Kidney capillary endothelial cell (primary cell): ENCODE data around the gene NADSYN1.
"Not testable (repeated sequence)": the region's sequence is repeated elsewhere in the genome, so short reads cannot be mapped to it uniquely, and the experiment has no call there.

Experiments
- DNase-seq: peaks from one replicate; pipeline ENCODE4 v3.0.0-alpha.2; 2018; ENCODE audit warnings: low spot score

NADSYN1 gene

GRCh38 chr11:71527576-71528210, 74.7 kb downstream of the NADSYN1 start:
- no peak for DNase-seq

GRCh38 chr11:71530602-71531001, 77.6 kb downstream of the NADSYN1 start:
- no peak for DNase-seq

DNA sequence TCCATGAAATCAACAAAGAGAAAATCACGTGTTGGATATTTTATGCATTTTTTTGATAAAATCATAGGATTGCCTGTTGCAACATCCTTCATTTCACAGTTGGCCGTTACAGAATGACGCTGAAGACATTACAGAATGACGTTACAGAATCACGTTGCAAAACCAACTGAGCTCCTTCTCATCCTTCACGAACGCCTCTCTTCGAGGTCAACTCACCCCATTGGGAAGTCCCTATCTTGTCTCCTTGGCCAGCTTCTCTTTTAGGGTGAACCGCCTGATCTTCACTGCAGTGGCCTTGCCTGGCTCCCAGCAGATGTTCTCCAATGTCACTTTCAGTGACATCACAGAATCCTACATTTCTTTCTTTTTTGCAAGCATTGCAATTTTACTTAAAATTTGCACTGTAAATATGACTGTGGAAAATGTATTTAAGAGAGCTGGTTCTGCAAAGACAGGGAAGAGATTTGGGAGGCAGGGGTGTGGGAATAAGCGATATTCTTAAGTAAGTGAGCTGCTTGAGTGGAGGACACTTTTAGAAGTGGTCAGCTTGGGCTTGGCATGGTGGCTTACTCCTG, 79.1 kb downstream of the NADSYN1 start:
- no peak for DNase-seq

DNA sequence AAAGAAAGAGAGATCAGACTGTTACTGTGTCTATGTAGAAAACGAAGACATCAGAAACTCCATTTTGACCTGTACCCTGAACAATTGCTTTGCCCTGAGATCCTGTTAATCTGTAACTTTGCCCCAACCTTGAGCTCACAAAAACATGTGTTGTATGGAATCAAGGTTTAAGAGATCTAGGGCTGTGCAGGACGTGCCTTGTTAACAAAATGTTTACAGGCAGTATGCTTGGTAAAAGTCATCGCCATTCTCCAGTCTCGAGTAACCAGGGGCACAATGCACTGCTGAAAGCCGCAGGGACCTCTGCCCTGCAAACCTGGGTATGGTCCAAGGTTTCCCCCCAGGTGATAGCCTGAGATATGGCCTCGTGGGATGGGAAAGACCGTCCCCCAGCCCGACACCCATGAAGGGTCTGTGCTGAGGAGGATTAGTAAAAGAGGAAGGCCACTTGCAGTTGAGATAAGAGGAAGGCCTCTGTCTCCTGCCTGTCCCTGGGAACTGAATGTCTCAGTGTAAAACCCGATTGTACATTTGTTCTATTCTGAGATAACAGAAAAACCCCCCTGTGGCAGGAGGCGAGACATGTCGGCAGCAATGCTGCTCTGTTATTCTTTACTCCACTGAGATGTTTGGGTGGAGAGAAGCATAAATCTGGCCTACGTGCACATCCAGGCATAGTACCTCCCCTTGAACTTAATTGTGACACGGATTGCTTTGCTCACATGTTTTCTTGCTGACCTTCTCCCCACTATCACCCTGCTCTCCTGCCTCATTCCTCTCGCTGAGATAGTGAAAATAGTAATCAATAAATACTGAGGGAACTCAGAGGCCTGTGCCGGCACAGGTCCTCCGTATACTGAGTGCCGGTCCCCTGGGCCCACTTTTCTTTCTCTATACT, 82.0 kb downstream of the NADSYN1 start:
- not testable (repeated sequence) for DNase-seq

- no peak for DNase-seq
These were observed 82.8 kb downstream of the NADSYN1 start for GRCh38 chr11:71535825-71536224.

GRCh38 chr11:71537537-71537936, 84.5 kb downstream of the NADSYN1 start:
- no peak for DNase-seq

DNA sequence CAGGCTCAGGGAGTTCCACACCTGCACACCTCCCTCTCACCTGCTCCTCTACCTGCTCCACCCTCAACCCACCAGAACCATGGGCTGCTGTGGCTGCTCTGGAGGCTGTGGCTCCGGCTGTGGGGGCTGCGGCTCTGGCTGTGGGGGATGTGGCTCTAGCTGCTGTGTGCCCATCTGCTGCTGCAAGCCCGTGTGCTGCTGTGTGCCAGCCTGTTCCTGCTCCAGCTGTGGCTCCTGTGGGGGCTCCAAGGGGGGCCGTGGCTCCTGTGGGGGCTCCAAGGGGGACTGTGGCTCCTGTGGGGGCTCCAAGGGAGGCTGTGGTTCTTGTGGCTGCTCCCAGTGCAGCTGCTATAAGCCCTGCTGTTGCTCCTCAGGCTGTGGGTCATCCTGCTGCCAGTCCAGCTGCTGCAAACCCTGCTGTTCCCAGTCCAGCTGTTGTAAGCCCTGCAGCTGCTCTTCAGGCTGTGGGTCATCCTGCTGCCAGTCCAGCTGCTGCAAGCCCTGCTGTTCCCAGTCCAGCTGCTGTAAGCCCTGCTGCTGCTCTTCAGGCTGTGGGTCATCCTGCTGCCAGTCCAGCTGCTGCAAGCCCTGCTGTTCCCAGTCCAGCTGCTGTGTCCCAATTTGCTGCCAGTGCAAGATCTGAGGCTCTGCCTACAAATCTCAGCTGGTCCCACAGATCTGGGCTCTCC, 85.1 kb downstream of the NADSYN1 start, which contains the start of gene KRTAP5-8:
KRTAP5-8 (plus strand) TSS at position 49 of the 689 bp plus-strand sequence; CDS start at position 80, 31 bp downstream.
- not testable (repeated sequence) for DNase-seq

DNA sequence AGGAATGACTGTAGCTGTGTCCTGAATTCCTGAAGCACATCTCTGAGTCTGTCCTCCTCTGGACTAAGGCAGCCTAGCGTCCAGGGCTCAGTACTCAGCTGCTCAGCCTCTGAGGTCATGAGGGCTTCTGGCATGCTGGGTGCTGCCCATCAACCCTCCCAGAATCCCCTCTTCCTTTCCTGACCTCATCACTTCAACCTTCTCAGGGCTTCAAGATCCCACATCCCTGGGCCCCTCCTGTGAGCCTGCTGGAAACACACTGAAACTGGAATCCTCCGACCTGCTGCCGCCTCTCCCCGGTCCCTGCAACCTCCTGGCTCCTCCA, 85.6 kb downstream of the NADSYN1 start:
- DNase-seq, result no peak

DNA sequence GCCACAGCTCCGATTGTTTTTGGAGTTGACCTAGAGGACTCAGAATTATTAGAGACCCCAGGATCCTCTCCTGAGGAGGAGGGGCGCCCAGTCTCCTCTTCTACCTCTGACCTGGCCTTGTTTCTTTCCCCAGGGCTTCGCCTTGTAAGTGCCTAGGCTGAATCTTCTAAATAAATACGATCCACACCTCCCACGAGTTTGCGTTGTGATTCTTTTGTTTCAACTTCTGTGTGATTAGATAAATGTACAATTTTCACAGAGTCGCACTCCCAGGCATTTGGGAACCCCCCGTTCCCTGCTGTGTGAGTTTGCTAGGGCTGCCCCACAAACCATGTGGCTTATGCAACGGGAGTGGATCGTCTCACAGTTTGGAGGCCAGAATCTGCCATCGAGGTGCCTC, 86.0 kb downstream of the NADSYN1 start:
- no peak for DNase-seq

DNA sequence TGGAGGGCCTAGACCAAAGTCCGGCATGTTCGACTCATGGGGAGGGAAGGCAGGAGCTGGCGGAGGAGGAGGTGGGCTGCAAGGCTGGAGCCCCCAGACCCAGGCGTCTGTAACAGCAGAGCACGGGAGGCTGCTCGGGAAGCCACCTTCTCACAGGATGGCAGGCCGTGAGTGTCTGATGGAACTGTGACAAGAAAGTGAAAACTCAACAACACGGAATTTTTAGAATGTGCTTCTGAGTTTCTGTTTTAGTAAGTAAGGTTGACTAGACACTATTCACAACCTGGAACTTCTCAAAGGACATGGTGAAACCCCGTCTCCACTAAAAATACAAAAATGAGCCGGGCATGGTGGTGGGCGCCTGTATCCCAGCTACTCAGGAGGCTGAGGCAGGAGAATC, 87.0 kb downstream of the NADSYN1 start:
- not testable (repeated sequence) for DNase-seq

- DNase-seq, result not testable (repeated sequence)
These were observed 87.7 kb downstream of the NADSYN1 start for GRCh38 chr11:71540521-71541304.

DNA sequence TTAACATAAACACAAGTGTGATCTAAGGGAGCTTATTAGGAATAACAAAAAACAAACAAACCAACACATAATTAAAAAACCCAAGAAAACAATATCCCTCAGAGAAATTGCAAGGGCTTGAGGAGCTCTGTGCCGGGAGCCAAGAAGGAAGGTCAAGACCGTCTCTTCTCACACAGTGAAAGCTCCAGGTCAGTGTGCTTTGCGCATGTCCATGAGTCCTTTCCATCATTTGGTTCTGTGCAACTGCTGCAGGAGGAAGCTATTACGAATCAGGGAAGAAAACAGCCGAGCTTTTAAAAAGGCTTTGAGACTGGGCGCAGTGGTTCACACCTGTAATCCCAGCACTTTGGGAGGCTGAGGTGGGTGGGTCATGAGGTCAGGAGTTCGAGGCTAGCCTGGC, 89.4 kb downstream of the NADSYN1 start:
- DNase-seq, result no peak

DNA sequence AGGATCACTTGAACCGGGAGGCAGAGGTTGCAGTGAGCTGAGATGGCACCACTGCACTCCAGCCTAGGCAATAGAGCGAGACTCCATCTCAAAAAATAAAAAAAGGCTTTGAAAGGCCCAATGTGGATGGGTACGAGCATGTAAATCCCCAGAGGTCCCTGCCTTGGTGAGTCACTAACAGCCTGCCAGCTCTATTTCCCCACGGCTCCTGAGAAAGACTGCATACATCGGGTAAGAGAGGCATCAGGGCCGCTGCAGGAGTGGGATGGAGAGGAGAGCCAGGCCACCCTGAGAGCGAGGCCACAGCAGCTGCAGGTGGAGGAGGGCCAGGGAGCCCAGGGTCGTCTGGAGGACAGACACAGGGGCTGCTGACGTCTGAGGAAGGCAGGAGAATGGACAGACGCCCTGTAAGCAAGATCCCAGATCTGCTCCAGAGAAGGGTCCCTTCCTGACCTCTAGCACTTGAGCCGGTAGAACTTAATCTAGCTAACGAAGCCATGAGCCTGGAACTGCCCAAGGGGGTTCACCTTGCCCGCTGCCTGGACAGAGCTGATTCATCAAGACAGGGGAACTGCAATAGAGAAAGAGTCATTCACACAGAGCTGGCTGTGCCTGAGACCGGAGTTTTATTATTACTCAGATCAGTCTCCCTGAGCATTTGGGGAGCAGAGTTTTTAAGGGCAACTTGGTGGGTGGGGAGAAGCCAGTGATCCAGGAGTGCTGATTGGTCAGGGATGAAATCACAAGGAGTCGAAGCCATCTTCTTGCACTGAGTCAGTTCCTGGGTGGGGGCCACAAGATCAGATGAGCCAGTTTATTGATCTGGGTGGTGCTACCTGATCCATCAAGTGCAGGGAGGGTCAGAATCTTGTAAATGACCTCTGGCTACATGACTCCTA, 90.1 kb downstream of the NADSYN1 start:
- DNase-seq, result no peak

GRCh38 chr11:71543866-71544265, 90.9 kb downstream of the NADSYN1 start:
- no peak for DNase-seq

DNA sequence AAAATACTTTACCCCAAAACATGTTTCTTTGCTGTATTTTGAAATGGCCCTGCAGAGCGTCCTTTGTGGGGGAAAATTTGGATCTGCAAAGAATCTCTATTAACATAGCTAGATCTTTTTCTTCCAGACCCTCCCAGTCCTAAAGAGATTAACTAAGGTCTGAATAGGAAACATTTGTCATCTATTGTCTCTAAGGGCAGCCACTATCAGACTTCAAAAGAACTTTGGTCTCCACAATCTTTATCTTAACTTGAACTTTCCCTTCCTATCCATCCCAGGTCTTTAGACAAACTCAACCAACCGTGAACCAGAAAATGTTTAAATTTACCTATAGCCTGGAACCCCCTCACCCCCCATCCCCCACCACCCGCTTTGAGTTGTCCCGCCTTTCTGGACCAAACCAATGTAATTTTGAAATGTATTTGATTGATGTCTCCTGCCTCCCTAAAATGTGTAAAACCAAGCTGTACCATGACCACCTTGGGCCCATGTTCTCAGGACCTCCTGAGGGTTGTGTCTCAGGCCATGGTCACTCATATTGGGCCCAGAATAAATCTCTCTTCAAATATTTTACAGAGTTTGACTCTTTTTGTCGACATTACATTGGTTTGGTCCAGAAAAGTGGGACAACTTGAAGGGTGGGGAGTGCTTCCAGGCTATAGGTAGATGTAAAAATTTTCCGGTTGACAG, 91.7 kb downstream of the NADSYN1 start:
- DNase-seq, result no peak

- DNase-seq, result no peak
These were observed 92.5 kb downstream of the NADSYN1 start for GRCh38 chr11:71545405-71545966.

GRCh38 chr11:71548120-71548519, 95.1 kb downstream of the NADSYN1 start, which contains the start of gene KRTAP5-9:
TSS of gene KRTAP5-9 (plus strand) at chr11:71548420. CDS start at chr11:71548658, 238 bp downstream.
- no peak for DNase-seq

- no peak for DNase-seq
These were observed 95.7 kb downstream of the NADSYN1 start for GRCh38 chr11:71548716-71549151.
